ENCODE data around the gene HOXA7.

GRCh38 chr7:27138985-27139333 is 17.5 kb downstream of the HOXA7 start:
- no peak for TF ChIP-seq POLR2A (IDR thresholded peaks at IDR 0.05)
- TF ChIP-seq CTCF (IDR thresholded peaks at IDR 0.05): no peak
